A673 (cell line): ENCODE results near the gene SMARCD2.

Source experiments
- CTCF ChIP-seq: fragments of 300-800, 200-600 bp; sonication (generic); conservative IDR thresholded peaks from 2 replicates; pipeline ENCODE4 v1.5.1; 2017; ENCODE audit warnings: low read depth, mild to moderate bottlenecking, antibody characterized with exemption, low read length, moderate library complexity, mixed read lengths
- EZH2 ChIP-seq: fragments of 200-600 bp; sonication (generic); IDR thresholded peaks from 2 replicates; pipeline ENCODE4 v1.6.1; 2017; ENCODE audit warnings: borderline replicate concordance, low read depth, mild to moderate bottlenecking, mixed read lengths, antibody characterized with exemption, low read length; ENCODE audit not compliant: poor library complexity, severe bottlenecking

- no peak for TF ChIP-seq CTCF
- TF ChIP-seq EZH2, result no peak
Measured at GRCh38 chr17:63833741-63834373, 8.6 kb downstream of the SMARCD2 start.
